OCI-LY3 (cell line): Measurements from ENCODE around the gene HEPN1.

ENCODE experiments used
- EZH2phosphoT487 ChIP-seq: fragments of 200-600 bp; shearing (Covaris generic); IDR thresholded peaks from 2 replicates; pipeline ENCODE4 v1.6.1; 2018; ENCODE audit warnings: antibody characterized with exemption, mixed run types, low read depth
- TF ChIP-seq, protein P1 (sequence below): fragments of 200-600, 300-600 bp; sonication (generic); IDR thresholded peaks from 2 replicates; pipeline ENCODE4 v1.5.1; 2014; ENCODE audit warnings: antibody characterized with exemption, low read length, low read depth

DNA sequence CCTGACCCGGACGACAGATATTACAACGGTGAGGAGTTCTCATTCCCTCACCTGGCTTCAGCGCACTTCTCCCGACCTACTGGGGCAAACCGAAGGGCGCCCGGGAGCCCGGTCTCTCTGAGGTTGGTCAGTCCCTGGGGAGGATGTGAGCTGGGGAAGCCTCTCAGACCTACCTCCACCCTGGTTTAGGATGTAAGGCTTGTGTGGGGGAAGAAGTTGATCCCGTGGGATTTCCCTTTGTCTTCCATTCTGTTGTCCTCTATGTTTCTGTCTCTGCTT, 41.5 kb upstream of the HEPN1 start:
- no peak for TF ChIP-seq EZH2phosphoT487
- TF ChIP-seq, protein P1, sequence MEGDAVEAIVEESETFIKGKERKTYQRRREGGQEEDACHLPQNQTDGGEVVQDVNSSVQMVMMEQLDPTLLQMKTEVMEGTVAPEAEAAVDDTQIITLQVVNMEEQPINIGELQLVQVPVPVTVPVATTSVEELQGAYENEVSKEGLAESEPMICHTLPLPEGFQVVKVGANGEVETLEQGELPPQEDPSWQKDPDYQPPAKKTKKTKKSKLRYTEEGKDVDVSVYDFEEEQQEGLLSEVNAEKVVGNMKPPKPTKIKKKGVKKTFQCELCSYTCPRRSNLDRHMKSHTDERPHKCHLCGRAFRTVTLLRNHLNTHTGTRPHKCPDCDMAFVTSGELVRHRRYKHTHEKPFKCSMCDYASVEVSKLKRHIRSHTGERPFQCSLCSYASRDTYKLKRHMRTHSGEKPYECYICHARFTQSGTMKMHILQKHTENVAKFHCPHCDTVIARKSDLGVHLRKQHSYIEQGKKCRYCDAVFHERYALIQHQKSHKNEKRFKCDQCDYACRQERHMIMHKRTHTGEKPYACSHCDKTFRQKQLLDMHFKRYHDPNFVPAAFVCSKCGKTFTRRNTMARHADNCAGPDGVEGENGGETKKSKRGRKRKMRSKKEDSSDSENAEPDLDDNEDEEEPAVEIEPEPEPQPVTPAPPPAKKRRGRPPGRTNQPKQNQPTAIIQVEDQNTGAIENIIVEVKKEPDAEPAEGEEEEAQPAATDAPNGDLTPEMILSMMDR = no peak
